ENCODE measurements around the gene CCDC85A. TPM values are rescaled to one million over a fixed set of nuclear protein-coding genes. Genes with fewer than 3 reads are reported as not detected.

CCDC85A gene
- polyA plus RNA-seq, 1 donor = 6.1 TPM

- no peak for DNase-seq
Measured at GRCh38 chr2:56195563-56195962, 11.8 kb downstream of the CCDC85A start.

GRCh38 chr2:56197816-56198215, 14.0 kb downstream of the CCDC85A start:
- no peak for DNase-seq

- DNase-seq = no peak
Measured at GRCh38 chr2:56198936-56199335, 15.1 kb downstream of the CCDC85A start.

GRCh38 chr2:56199492-56199891, 15.7 kb downstream of the CCDC85A start:
- DNase-seq = no peak

GRCh38 chr2:56202381-56203121, 18.8 kb downstream of the CCDC85A start:
- no peak for DNase-seq

GRCh38 chr2:56204556-56204955, 20.8 kb downstream of the CCDC85A start:
- DNase-seq = no peak

- no peak for DNase-seq
Measured at GRCh38 chr2:56206250-56206649, 22.5 kb downstream of the CCDC85A start.

GRCh38 chr2:56207760-56208159, 24.0 kb downstream of the CCDC85A start:
- DNase-seq = no peak

GRCh38 chr2:56208380-56208779, 24.6 kb downstream of the CCDC85A start:
- no peak for DNase-seq

- DNase-seq = no peak
Measured at GRCh38 chr2:56209701-56210100, 25.9 kb downstream of the CCDC85A start.

GRCh38 chr2:56210291-56210690, 26.5 kb downstream of the CCDC85A start:
- DNase-seq = no peak

- DNase-seq = no peak
Measured at GRCh38 chr2:56211048-56211447, 27.3 kb downstream of the CCDC85A start.

GRCh38 chr2:56215911-56216310, 32.1 kb downstream of the CCDC85A start:
- DNase-seq = no peak

- DNase-seq = no peak
Measured at GRCh38 chr2:56217106-56217505, 33.3 kb downstream of the CCDC85A start.

GRCh38 chr2:56222481-56222880, 38.7 kb downstream of the CCDC85A start:
- DNase-seq = no peak

GRCh38 chr2:56224316-56224715, 40.5 kb downstream of the CCDC85A start:
- no peak for DNase-seq

- no peak for DNase-seq
Measured at GRCh38 chr2:56227811-56228210, 44.0 kb downstream of the CCDC85A start.

- DNase-seq = no peak
Measured at GRCh38 chr2:56229397-56230060, 45.7 kb downstream of the CCDC85A start.

GRCh38 chr2:56230156-56230555, 46.4 kb downstream of the CCDC85A start:
- no peak for DNase-seq

GRCh38 chr2:56231361-56231760, 47.6 kb downstream of the CCDC85A start:
- no peak for DNase-seq

- no peak for DNase-seq
Measured at GRCh38 chr2:56232912-56233311, 49.1 kb downstream of the CCDC85A start.

GRCh38 chr2:56234241-56234640, 50.5 kb downstream of the CCDC85A start:
- DNase-seq = no peak

GRCh38 chr2:56239030-56239429, 55.2 kb downstream of the CCDC85A start:
- DNase-seq = no peak

GRCh38 chr2:56239437-56239836, 55.6 kb downstream of the CCDC85A start:
- no peak for DNase-seq

All from hindlimb muscle (tissue), 1 donor.